C4-2B (cell line): ENCODE measurements around the gene NSD1.

Source experiments
- ZFX ChIP-seq: fragments of 450-650 bp; IDR thresholded peaks from 2 replicates; pipeline ENCODE4 v1.6.1; 2017
- TF ChIP-seq, protein P1 (sequence below): fragments of 450-650 bp; conservative IDR thresholded peaks from 2 replicates; pipeline ENCODE4 v1.5.1; 2017; ENCODE audit warnings: mild to moderate bottlenecking

DNA sequence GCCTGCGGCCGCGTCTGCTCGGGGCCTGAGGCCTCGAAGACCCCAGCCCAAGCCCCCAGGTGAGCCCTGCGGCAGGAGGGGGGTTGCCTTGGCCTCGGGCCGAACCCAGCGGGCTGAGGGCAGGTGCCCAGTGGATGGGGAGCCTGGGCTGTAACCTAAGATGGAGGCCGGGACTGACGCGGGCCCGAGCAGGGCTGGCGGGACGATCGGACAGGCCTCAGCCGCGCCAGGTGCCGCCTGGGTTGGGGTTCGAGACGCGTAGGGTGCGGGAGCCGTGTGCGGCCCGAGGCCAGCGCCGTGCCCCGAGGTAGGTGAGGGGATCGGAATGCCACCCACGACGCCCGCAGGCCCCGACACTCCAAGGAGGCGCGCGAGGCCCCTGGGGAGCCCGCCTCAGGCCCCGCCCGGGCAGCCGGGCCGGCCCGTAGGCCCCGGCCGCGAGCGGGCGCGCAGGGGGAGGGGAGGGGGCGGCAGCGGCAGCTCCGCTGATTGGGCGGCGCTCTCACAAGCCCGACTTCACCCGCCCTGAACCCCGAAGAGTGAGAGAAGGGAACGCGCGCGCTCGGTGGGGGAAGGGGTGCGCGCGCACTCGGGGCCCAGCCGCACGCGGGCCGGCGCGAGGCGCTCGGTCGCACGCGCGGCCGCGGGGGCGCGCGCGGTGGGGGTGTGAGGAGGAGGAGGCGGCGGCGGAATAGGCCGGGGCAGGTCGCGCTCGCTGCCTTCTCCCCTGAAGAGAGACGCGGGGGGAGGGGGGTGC lies at the start of gene NSD1:
- TF ChIP-seq, protein P1, sequence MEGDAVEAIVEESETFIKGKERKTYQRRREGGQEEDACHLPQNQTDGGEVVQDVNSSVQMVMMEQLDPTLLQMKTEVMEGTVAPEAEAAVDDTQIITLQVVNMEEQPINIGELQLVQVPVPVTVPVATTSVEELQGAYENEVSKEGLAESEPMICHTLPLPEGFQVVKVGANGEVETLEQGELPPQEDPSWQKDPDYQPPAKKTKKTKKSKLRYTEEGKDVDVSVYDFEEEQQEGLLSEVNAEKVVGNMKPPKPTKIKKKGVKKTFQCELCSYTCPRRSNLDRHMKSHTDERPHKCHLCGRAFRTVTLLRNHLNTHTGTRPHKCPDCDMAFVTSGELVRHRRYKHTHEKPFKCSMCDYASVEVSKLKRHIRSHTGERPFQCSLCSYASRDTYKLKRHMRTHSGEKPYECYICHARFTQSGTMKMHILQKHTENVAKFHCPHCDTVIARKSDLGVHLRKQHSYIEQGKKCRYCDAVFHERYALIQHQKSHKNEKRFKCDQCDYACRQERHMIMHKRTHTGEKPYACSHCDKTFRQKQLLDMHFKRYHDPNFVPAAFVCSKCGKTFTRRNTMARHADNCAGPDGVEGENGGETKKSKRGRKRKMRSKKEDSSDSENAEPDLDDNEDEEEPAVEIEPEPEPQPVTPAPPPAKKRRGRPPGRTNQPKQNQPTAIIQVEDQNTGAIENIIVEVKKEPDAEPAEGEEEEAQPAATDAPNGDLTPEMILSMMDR = no peak
- no peak for TF ChIP-seq ZFX
